Head of caudate nucleus (tissue), 42 donors: ENCODE data around the gene CANT1.

Source experiments
- DNase-seq, 42 donors: peaks; one replicate each; pipeline versions ENCODE4 v3.0.0 to v3.0.0-alpha.2; 2020 to 2021; ENCODE audit warnings: mixed read lengths in 7 of 42
- intact Hi-C: fragments of 100-400 bp; cut with DNase I; formaldehyde crosslinking; loops from one replicate; pipeline ENCODE4 v1.15.0; 2022

The CANT1 gene

DNA sequence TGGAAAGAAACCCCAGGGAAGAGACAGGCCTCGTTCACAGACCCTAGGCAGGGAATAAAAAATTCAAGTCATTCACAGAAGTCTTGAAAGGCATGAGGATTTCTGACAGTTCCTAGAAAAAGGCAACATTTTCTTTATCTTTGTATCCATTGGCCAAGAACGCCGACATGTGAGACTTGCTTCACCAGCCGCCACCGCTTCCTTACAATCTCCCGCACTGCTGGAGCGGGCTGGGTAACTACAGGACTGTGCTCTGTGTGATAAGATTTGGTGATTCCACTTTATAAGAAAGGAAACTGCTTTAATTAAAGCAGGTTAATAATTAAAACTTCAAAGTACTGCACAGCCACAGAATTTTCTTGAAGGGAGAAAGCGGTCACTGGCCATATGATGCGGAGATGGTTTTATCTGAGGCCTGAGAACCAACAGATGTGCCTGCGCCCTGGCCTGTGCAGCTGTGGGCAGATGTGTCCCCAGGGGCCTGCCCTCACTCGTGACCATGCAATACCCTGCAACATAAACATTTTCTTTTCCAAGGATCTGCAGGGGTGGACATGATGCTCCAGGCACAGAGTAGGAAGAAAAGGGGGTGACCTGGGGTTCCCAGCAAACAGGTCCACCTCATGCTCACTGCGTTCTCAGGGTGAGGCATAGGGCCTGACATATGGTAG lies 16.9 kb downstream of the CANT1 start:
- intact Hi-C loops: no loop called here
- DNase-seq: peak in 9 of 42 donors; percentile 2 to 27 (median 9)

- intact Hi-C loops: no loop called here
- peak in 9 of 42 donors; percentile 1 to 21 (median 10) for DNase-seq
These were observed 17.5 kb downstream of the CANT1 start for GRCh38 chr17:78991906-78992532.

DNA sequence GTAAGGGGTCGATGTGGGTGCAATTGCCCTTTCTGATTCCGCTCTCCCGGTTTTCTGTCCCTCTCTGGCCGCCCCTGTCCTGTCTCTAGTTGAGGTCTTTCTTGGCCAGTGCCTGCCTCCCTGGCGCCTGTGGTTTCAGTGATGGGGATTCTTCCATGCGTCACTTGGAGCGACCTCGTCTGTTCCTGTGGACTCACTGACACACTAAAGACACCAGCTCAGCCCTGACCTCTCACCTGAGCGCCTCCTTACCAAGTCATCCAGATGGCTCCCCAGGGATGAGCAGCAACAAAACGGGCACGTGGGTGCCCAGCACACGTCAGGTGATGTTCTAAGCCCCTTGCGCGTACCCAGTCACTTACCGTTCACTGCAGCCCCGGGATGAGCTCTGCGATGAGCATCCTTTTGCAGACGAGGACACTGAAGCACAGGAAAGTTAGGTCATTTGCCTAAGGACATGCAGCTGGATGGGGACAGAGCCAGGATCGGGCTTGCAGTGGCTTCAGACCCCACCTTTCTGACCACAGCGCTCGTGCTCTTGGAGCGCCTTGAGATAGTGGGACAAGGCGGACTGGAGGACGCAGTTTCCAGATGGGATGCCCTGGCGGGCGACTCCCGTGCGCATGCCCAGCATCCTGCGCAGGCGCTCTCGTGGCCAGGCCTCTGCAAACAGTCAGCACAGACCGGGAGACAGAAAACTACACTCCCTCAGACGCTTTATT lies 18.4 kb downstream of the CANT1 start:
- DNase-seq: peak in 7 of 42 donors; percentile 6 to 27 (median 15)
- intact Hi-C loops: no loop called here

DNA sequence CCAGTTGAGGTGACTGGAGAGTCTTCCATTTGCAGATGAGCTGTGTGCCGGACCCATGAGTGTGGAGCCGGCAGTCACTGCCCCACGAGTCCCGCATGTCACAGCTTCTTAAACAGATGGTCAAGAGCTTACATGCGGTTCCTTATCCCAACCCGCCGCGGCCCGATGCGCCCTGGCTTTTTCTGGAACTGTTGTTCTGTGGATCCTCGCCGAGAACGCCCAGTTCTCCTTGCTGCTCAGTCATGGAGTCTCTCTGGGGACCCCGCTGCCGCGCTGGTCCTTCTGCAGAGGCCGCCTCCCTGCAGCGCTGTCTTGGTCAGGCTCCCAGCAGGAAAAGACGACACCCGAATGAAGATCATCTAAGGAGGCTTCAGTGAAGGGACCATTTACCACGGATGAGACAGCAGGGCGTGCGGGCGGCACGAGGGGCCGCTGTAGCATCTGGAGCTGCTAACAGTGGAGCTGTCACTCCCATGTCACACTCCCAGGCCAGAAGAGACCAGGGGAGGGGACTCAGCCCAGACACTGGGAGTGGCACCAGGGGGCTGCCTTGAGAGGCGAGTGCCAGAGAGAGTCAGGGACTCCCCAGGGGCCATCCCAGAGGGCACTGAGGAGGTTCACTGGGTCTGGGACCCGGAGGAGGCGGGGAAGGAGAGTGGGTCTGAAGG lies 19.1 kb downstream of the CANT1 start:
- intact Hi-C loops: no loop called here
- peak in 4 of 42 donors; percentile 4 to 15 (median 8) for DNase-seq

- intact Hi-C loops: no loop called here
- DNase-seq: no peak
These were observed 21.4 kb downstream of the CANT1 start for GRCh38 chr17:78988152-78988551.

DNA sequence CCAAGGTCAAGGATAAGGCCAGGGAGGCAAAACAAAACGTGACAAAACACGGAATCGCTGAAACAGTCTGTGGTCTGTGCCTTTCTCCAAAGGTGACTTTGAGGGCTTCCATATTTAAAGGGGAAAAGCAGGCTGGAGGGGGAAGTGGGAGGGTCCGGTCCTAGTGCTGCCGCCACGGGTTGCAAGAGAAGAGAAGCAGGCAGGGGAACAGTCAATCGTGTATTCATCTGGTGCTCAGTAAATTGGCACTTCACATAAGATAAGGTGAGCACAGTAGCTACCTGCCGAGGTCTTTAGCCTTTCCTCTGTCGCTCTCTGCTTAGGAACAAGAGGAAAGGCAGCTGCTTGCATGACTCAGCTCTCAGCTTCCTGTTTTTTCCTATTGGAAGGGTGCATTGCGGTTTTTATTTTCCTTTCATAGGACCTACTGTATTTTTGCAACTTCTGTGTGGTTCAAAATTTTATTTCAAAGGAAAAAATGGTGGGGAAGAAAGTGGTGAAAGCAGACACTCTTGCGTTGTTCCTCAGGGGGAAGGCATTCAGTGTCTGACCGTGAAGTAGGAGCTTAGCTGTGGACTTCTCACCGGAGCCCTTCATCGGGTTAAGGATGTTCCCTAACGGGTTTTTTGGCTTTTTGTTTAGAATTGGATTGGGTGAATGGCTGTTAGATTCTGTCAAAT lies 22.8 kb downstream of the CANT1 start:
- DNase-seq: peak in 1 of 42 donors; percentile 52
- intact Hi-C loops: no loop called here

- intact Hi-C loops: no loop called here
- DNase-seq: peak in 11 of 42 donors; percentile 25 to 71 (median 54)
These were observed 23.4 kb downstream of the CANT1 start for GRCh38 chr17:78986048-78986648.

DNA sequence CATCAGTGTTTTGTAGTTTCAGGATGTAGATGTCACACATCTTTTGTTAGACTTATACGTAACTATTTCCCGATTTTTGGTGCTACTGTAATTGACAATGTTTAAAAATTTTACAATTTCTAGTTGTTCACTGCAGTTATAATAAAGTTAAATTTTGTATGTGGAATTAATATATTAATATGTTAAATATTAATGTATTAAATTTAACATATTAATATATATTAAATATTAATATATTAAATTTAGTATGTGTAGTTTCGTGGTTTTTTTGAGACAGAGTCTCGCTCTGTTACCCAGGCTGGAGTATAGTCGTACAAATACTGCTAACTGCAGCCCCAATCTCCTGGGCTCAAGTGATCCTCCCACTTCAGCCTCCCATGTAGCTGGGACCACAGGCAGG lies 24.2 kb downstream of the CANT1 start:
- no peak for DNase-seq
- intact Hi-C loops: no loop called here

- no peak for DNase-seq
- intact Hi-C loops: no loop called here
These were observed 28.3 kb downstream of the CANT1 start for GRCh38 chr17:78981010-78981888.

- intact Hi-C loops: no loop called here
- no peak for DNase-seq
These were observed 29.0 kb downstream of the CANT1 start for GRCh38 chr17:78980624-78980972.

DNA sequence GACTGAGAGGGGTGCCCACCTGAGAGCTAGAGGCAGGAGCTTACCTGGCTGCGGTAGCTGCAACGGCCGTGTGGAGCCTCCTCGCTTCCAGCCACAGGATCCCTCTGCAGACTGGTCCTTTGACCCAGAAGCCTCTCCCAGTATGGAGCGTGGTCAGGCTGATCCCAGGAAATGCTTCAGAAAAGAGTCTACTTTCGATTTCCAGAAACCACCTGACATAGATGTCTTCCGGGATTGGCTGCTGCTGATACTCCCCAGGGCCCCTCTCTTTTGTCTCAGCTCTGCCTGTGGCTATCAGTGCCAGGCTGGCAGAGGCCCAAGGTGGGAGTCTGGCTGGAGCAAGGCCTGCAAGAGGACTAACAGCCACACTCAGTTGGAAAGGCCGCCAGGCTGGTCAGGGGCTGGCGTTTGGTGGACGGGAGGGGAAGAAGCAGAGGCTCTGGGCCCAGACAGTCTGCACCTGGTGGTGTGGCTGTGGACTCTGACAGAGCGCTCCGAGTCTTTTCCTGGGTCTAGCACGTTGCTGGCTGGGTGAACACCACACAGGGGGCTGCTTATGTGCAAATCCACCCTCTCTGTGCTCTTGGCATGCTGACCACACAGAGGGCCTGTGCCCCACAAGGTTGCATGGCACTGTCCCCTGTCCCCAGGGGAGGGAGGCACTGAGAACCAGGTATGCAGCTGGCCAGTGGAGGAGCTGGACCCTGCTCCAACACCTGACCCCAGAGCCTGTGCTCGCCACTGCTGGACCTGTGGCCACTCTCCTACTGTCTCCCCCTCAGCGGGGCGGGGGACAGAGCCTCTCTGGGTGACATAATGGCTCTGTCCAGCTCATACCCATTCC lies 29.6 kb downstream of the CANT1 start, which contains the start of gene LGALS3BP:
Gene LGALS3BP (minus strand): TSS at position 144 of the 844 bp plus-strand sequence. CDS start 2,732 bp downstream, outside the sequence.
- peak; percentile 60 to 93 (median 83) for DNase-seq
- intact Hi-C loops: loop anchor here (10.0 kb wide), 1 partner anchor 75 kb away; the partner anchor contains the start of gene CEP295NL

DNA sequence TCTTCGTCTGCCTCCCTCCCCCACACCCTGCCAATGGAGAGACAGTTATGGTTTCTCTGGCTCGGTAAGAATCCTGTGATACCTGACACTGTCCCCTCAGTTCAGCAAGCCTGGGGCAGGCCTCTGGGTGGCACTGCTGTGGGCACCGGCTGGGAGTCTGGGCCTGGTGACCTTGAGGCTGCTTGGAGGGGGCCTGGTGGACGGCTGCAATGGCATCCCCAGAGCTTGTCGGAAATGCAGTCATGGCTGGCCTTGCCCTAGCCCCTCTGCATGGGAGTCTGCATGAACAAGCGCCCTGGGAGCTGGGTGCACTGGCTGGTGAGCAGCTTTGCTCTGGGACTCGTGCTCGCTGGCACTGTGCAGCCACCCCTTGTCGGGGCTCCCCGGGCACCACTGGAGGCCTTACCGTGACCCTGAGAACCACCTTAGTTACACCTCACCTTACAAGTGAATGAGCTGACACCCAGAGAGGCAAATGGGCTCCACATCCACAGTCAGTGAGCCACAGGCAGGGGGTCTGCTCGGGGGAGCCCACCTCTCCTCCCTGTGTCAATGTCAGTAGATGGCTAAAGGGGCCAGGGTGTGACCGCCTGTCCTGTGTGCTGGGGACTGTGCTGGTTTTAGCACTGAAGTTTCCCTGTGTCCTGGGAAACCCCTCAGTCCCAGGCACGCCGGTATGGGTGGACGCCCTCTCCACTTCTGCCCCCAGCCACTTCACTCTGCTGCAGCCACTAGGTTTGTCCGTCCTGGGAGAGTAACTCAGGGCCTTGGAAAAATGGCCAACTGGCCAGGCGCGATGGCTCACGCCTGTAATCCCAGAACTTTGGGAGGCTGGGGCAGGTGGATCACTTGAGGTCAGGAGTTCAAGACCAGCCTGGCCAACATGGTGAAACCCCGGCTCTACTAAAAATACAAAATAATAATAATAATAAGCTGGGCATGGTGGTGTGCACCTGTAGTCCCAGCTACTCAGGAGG lies 31.3 kb downstream of the CANT1 start:
- DNase-seq: no peak
- intact Hi-C loops: loop anchor here (10.0 kb wide), 1 partner anchor 73 kb away; the partner anchor contains the start of gene CEP295NL

GRCh38 chr17:78977681-78977943 lies 32.0 kb downstream of the CANT1 start:
- intact Hi-C loops: loop anchor here (10.0 kb wide), 1 partner anchor 73 kb away; the partner anchor contains the start of gene CEP295NL
- no peak for DNase-seq

GRCh38 chr17:78976907-78977680 lies 32.5 kb downstream of the CANT1 start:
- intact Hi-C loops: loop anchor here (10.0 kb wide), 1 partner anchor 72 kb away; the partner anchor contains the start of gene CEP295NL

More at GRCh38 chr17:78976907-78977680, 32.5 kb downstream of the CANT1 start:
- no peak for DNase-seq
